ENCODE results near the gene GRK2.

Gene GRK2

DNA sequence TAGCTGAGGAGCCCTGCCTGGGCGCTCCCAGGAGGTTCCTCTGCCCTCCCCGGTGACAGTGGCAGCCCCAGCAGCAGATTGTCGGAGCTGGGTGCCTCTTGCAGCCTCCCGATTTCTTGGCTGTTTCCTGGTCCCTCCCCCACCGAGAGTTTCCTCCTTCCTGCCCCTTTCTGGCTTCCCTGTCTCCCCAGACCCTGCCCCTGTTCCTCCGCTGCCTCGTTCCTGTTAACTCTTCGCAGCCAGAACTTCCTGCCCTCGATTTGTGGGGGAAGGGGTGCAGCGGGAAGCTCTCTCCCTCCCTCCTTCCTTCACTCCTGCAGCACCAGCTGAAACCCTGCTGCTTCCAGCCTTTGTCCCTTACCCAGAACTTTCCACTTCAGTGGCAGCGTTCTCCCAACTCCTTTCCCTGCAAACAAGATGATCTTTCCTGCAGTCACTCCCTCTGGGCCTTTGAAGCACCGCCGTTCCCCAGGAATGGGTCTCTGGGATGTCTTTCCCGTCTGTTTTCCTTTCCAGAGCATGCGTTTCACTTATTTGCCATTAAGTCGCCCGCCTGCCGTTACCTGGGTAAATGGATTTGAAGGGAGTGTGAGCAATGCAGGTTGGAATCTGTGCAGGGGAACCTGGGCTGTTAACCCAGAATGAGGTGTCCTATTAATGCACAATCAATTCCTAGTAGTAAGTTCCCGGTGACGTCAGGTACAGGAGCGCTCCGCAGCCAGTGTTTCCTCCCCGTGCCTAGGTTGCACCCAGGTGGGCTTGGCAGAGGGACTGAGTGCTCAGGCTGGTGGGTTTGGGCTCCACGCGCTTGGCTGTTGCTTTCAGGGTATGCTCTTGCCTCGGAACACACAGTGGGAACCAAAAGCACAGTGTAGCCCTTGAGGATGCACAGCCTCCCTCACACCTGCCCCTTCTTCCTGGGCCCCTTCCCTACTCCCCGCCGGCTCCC lies 4.3 kb downstream of the GRK2 start:
- no peak for DNase-seq (ENCODE audit: low read depth)

- no peak for DNase-seq (ENCODE audit: low read depth)
Observed at GRCh38 chr11:67271205-67271540, 4.9 kb downstream of the GRK2 start.

- peak; percentile 53 for DNase-seq (ENCODE audit: low read depth)
Observed at GRCh38 chr11:67271541-67272284, 5.4 kb downstream of the GRK2 start.

DNA sequence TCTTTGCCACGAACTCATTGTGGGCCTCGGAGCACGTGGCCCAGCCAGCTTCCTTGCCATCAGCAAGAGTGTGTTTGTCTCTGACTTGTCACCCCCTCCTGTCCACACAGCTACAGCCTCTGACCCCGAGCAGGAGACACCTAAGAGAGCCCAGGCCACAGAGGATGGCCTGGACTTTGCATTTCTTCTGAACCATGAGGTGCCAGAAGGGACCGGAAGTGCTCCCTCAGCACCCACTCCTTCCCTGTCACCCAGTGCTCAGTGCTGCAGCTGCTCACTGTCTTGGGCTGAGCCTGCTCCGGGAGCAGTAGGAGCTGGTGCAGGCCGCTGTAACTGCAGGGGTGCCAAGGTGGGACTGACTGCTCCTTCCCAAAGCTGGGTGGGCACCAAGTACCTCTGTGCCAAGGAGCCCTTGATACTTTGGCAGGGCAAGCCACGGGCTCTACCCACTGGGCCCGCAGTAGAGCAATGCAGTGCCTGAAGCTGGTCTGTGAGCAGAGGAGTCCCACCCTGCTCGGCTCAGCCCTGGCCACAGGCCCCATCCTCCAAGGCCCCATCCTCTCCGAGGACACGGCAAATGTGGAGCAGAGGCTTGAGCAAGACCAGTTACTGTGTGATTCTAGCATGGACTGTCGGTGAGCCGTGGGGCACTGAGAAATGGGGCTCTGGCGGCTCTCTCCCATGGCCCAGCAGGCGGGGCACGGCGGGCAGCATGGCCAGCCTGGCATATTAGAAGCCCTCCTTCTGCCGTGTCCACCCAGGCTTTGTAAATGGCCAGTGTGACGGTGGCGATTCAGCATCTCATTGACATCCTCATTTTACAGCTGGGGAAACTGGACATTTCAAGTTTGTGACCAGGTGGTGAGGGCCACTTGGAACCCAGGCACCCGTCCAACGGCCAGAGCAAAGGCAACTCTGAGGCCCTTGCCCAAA lies 6.3 kb downstream of the GRK2 start:
- DNase-seq (ENCODE audit: low read depth): no peak

GRCh38 chr11:67273260-67273990 lies 7.2 kb downstream of the GRK2 start:
- DNase-seq (ENCODE audit: low read depth): no peak

DNA sequence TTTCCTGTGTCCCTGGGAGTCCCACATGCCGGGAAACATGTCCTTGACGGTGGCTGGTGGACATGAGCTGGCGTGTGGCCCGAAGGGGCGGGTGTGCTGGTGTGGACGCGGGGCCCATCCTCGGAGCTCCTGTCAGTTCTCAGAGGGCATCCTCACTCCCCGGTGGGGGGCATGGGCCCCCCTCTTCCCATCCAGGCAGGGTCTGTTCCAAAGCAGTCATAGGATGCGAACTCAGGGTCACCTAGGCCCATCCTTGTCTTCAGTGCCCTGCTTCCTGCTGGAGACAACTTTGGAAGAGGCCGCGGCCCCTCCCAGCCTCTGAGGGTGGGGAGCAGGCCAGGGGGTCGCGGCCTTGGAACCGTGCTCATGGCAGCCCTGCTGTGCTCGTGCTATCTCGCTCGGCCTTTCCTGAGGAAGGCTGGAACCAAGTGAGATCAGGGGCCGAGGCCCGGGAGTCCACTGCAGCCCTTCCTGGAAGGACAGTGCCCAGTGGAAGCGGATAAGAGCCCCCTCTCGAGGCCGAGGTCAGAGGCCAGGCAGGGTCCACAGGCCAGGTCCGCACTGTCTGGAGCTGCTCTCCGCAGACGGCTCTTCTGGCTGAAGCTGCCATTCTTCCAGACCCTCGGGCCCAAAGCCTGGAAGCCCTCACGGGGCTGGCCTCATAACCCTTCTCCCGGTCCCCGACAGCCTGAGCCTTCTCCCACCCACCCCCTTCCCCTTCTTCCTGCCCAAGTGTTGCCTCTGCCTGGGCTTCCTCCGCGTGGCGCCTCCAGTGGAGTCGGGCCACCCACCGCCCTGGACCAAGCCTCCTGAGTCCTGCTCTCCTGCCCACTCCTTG lies 8.7 kb downstream of the GRK2 start:
- no peak for DNase-seq (ENCODE audit: low read depth)

DNA sequence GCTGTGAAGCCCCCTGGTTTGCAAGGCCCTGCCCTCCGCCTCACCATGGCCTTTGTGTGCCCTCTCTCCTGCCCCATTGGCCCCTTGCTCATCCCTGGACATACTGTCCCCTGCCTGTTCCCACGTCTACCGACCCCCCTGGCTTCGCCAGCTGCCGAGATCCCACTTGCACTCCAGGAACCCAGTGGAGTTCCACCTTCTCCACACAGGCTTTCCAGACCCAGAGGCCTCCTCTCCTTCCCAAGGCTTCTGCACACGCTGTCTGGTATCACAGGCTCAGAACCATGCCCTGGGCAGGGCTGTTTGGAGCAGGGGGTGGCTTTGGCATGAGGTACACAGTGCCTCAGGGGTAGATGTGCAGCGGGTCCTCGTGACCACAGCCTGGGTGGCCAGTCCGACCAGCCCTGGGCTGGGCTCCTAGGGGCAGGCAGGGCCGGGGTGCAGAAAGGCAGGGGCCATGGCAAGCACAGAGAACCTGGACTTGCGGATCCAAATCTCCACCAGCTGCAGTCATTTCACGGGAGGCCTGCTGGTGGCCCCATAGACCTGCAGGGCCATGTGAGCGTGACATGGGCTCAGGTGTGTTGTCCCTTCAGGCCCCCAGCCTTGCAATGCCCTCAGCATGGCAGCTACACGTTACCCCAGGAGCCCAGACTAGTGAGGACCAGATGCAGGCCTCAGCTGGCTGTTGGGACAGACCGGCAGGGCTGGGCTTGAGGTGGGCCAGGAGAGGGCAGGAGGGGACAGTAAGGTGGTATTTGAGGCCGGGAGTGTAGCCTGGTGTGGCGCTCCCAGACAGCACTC lies 9.5 kb downstream of the GRK2 start:
- DNase-seq (ENCODE audit: low read depth): no peak

- no peak for DNase-seq (ENCODE audit: low read depth)
Observed at GRCh38 chr11:67276781-67277230, 10.5 kb downstream of the GRK2 start.

- DNase-seq (ENCODE audit: low read depth): peak; percentile 85
Observed at GRCh38 chr11:67277231-67277961, 11.1 kb downstream of the GRK2 start.

DNA sequence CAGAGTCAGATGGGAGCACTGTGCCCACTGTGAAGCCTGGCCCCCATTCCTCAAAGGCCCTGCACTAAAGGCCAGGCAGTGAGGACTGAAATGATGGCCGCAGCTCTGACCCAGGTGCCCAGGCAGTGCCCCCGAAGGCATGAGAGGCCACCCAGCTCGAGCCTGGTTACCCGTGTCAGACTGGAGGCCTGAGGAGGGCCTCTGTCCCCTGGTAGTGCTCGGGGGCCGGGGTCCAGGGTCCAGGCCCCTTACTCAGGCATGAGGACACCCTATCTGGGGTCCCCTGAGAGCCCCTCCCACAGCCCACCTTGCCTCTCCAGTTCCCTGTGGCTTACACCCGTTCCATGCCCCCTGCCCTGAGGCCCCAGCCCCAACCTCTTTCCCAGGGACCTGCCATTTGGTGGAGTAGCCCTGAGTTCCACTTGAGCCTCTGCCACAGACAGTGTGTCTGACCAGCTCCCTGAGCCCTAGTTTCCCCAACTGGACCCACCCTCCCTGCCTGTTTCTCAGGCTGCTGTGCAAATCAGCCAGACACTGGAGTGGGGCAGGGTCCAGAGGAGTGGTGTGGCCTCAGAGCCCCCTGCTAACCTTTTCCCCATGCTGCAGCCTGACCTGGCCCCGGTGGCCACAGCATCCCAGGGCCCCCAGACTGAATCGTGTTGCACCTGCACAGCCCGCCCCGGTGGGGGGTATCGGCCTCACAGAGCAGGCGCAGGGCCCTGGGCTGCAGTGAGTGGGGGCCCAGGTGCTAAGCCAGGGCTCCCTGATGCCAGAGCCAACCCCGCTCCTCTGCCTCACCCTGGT lies 12.1 kb downstream of the GRK2 start:
- DNase-seq (ENCODE audit: low read depth): no peak

GRCh38 chr11:67278939-67279588 lies 12.8 kb downstream of the GRK2 start:
- no peak for DNase-seq (ENCODE audit: low read depth)

- no peak for DNase-seq (ENCODE audit: low read depth)
Observed at GRCh38 chr11:67279589-67280340, 13.5 kb downstream of the GRK2 start.

DNA sequence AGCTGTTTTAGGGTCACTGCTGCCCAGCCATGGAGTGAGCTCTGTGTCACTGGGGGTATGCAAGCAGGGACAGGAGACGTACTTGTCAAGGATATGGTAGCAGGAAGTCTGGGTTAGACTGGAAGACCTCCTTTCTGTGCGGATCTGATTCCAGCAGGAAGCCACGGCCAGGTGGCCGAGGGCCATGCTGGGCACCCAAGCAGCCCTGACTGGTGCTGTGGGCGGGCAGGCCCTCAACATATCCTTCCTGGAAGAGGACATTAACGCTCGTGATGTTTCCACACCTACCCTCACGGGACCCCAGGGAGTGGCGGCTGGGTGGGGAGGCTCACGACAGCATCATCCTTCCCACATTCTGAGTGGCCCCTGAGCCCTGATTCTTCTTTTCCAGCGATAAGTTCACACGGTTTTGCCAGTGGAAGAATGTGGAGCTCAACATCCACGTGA lies 14.1 kb downstream of the GRK2 start:
- DNase-seq (ENCODE audit: low read depth): no peak

- DNase-seq (ENCODE audit: low read depth): no peak
Observed at GRCh38 chr11:67280788-67281551, 14.7 kb downstream of the GRK2 start.

DNA sequence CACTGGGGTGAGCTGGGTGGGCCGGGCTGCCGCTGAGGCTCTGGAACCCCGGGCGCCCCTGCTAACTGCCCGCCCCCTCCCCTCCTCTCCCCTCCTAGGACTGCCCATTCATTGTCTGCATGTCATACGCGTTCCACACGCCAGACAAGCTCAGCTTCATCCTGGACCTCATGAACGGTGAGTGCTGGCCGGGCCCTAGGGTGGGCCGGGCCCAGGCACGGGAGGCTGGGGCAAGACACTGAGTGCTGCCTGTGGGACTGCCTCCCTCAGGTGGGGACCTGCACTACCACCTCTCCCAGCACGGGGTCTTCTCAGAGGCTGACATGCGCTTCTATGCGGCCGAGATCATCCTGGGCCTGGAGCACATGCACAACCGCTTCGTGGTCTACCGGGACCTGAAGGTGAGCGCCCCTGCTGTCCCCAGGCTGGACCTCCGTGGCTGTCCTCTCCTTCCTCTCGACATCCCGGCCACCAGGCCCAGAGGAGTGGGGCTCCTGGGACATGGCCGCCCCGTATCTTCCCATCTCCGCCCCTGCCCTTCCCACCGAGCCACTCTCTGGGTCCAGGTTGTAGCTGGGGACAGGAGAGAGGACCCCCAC lies 15.4 kb downstream of the GRK2 start:
- no peak for DNase-seq (ENCODE audit: low read depth)
